HG03135 (cell line): ENCODE measurements around the gene SLC16A11.
"Not testable (repeated sequence)": the region's sequence is repeated elsewhere in the genome, so short reads cannot be mapped to it uniquely, and the experiment has no call there.

Source experiments
- ATAC-seq: cut with Tn5 transposase; IDR thresholded peaks from one replicate; pipeline ENCODE4 v1.9.1; 2021; ENCODE audit warnings: mild to moderate bottlenecking, moderate library complexity; ENCODE audit not compliant: unreplicated experiment

The SLC16A11 gene, protein sequence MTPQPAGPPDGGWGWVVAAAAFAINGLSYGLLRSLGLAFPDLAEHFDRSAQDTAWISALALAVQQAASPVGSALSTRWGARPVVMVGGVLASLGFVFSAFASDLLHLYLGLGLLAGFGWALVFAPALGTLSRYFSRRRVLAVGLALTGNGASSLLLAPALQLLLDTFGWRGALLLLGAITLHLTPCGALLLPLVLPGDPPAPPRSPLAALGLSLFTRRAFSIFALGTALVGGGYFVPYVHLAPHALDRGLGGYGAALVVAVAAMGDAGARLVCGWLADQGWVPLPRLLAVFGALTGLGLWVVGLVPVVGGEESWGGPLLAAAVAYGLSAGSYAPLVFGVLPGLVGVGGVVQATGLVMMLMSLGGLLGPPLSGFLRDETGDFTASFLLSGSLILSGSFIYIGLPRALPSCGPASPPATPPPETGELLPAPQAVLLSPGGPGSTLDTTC

DNA sequence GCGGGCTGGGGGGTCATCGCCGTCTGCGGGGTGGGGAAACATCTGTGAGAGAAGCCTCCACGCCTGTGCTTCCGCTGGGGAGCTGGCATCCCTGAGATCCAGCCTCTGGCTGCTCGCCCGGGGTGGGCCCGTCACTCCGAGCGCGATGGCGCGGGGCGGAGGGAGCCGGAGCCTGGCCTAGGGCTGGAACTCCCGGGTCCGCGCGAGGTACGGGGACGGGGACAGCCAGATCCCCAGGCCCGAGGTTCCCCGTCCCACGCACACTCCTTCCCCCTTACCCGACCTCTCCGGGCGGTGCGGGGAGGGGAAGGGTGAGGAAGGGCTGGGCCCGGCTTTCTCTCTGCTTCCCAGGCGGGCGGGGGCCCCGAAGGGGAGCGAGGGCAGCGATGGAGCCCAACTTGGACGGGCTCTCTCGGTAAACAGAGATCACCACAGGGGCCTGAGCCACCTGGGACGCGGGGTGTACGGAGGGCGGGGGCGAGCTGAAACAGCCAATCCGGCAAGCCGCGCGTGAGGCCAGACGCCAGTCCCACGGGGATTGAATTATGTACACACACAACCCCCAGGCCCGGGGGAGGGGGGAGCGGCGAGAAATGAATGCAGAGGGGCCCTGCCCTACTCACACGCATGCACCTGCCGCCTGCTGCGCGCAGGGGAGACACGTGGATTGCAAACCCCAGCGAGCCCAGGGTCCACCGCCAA, at the start of gene SLC16A11:
Gene SLC16A11, minus strand, starts transcription at position 596 of the 702 bp plus-strand sequence. Its CDS starts 579 bp downstream, at position 17.
- ATAC-seq, result no peak

DNA sequence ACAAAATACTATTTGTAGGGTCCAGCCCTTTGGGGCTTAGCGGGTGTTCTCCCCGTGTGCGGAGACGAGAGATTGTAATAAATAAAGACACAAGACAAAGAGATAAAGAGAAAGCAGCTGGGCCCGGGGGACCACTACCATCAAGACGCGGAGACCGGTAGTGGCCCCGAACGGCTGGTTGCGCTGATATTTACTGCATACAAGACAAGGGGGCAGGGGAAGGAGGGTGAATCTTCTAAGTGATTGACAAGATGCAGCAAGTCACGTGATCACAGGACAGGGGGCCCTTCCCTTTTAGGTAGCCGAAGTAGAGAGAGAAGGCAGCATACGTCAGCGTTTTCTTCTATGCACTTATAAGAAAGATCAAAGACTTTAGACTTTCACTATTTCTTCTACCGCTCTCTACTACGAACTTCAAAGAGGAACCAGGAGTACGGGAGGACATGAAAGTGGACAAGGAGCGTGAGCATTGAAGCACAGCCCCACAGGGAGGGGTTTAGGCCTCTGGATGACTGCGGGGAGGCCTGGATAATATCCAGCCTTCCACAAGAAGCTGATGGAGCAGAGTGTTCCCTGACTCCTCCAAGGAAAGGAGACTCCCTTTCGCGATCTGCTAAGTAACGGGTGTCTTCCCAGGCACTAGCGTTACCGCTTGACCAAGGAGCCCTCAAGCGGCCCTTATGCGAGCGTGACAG, 47.6 kb upstream of the SLC16A11 start:
- ATAC-seq, result not testable (repeated sequence)

GRCh38 chr17:7089570-7089969, 45.7 kb upstream of the SLC16A11 start:
- not testable (repeated sequence) for ATAC-seq

DNA sequence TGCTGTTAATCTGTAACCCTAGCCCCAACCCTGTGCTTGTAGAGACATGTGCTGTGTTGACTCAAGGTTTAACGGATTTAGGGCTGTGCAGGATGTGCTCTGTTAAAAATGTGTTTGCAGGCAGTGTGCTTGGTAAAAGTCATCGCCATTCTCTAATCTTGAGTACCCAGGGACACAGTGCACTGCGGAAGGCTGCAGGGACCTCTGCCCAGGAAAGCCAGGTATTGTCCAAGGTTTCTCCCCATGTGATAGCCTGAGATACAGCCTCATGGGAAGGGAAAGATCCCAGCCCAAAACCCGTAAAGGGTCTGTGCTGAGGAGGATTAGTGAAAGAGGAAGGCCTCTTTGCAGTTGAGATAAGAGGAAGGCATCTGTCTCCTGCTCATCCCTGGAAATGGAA, 44.5 kb upstream of the SLC16A11 start:
- not testable (repeated sequence) for ATAC-seq

DNA sequence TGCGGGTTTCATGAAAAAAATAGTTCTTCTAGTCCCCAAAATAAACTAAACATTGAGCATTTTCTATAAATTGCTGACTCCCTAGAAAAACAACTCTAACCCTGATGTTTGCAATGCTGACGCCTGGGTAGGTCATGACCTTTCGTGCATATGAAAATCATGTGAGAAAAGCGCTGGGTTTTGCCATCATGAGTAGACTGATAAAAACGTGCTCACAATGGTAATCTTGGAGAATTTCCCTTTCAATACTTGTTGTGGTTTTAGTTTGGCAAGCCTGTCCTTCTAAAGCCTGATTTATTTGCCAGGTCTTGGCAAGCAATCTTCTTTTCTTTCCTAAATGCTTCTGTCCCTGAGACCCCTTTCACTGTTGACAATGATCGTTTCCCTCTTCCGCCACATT, 40.2 kb upstream of the SLC16A11 start:
- ATAC-seq, result no peak

- no peak for ATAC-seq
Observed at GRCh38 chr17:7083592-7083991, 39.7 kb upstream of the SLC16A11 start.

DNA sequence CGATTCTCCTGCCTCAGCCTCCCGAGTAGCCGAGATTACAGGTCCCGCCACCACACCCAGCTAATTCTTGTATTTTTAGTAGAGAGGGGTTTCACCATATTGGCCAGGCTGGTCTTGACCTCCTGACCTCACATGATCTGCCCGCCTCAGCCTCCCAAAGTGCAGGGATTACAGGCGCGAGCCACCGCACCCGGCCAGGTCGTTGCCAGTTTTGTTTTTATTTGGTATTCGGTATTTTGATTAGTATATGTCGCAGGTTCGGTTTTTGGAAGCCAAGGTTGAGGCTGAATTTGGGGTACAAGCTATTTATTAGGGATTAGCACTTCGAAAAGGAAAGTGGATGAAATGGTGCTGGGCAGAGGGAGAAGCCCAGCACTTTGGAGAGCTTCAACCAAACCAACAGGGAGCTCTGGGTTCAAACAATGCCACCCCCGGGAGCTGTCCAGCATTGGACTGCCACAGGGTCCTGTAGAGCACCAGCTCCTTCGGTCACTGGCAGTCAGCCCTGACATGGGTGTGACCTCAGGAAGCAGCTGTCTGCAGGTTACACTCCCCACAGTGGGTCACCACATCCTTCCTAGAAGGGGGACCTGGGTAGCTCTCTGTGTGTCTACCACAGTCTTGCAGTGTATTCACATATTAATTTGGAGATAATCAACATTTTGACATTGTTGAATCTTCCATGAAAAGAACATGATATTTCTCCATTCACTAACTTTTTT, 37.6 kb upstream of the SLC16A11 start:
- no peak for ATAC-seq

- no peak for ATAC-seq
Observed at GRCh38 chr17:7080456-7081041, 36.7 kb upstream of the SLC16A11 start.

GRCh38 chr17:7079581-7080455, 35.9 kb upstream of the SLC16A11 start, which contains the start of gene CLEC10A:
CLEC10A (minus strand) TSS chr17:7080251; CDS start chr17:7078812, 1,439 bp downstream.
- no peak for ATAC-seq

DNA sequence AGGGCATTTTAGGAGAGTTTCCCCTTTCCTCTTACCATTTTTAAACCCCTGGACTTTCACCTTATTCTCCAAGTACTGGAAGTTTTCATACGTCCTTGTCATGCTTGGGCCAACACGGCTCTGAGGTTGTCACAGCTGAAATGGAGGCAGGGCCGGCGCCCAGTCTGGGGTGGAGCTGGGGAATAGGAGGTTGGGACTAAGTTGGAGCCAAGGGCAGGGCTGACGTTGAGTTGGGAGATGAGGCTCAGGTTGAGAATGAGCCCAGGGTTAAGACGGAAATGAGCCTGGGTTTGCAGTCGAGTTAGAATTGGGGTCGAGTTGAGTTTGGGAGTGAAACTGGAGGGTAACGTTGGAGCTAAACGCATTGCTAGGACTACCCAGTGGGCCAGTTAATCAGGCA, 34.8 kb upstream of the SLC16A11 start:
- ATAC-seq, result no peak

DNA sequence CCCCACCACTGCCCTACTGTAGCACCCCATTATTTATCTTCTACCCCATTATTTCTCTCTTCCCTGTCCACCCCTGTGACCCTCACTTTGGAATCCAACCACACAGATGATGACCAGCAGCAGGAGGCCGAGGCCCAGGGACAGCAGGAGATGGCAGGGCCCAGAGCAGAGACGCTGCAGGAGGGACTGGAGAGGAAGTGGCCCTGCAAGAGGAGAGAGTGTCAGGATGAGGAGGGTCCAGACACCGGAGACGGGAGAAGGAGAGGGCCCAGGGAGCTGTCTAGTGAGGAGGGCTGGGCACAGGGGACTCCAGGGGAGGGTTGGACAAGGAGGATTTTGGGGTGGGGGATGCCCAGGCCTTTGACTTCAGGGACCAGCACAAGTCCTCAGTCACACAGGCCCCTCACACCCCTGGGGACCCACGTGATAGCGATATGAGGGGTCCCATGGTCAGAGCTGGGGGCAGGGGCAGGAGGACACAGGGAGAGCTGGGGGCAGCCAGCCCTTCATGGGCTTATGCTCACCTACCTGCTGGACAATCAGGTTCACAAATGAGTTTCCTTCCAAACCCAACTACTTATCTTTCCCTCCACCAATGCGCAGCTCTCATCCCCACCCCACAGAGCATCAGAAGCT, 34.1 kb upstream of the SLC16A11 start:
- ATAC-seq, result no peak

- no peak for ATAC-seq
Observed at GRCh38 chr17:7074931-7075330, 31.0 kb upstream of the SLC16A11 start.

DNA sequence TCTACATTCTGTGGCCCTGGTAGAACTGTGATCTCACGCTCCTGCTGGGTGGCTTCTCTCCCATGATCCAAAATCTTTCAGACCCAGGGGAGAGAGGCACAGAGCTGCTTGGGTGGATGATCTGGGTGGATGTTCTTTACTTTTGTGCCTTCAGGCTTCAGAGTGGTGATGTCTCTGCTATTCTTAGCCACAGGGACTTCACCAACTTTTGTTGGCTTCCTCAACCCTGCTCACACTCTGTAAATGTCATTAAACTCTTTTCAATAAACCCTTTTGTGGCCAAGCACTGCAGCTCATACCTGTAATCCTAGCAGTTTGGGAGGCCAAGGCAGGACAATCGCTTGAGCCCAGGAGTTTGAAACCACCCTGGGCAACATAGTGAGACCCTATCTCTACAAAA, 28.5 kb upstream of the SLC16A11 start:
- no peak for ATAC-seq

DNA sequence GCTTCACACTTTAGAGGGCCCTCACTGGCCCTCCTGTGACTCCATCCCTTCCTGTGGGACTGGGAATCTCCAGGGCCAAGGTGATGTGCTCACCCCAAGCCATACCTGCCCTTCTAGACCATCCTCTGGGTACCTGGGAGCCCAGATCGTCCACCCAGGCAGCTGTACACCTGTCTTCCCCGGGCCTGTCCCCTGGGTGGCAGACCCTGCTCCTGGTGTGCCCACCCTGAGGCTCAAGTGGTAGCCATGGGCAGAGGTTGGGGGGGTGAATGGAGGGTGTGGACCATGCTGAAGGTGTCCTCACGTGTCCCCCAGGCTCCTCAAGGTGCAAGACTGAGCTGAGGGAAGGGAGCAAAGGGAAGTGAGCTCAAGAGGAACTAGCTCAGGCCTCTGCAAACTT, 26.8 kb upstream of the SLC16A11 start:
- no peak for ATAC-seq

- ATAC-seq, result no peak
Observed at GRCh38 chr17:7068268-7068667, 24.4 kb upstream of the SLC16A11 start.

GRCh38 chr17:7067198-7067597, 23.3 kb upstream of the SLC16A11 start:
- ATAC-seq, result no peak

- ATAC-seq, result no peak
Observed at GRCh38 chr17:7064261-7064660, 20.4 kb upstream of the SLC16A11 start.

DNA sequence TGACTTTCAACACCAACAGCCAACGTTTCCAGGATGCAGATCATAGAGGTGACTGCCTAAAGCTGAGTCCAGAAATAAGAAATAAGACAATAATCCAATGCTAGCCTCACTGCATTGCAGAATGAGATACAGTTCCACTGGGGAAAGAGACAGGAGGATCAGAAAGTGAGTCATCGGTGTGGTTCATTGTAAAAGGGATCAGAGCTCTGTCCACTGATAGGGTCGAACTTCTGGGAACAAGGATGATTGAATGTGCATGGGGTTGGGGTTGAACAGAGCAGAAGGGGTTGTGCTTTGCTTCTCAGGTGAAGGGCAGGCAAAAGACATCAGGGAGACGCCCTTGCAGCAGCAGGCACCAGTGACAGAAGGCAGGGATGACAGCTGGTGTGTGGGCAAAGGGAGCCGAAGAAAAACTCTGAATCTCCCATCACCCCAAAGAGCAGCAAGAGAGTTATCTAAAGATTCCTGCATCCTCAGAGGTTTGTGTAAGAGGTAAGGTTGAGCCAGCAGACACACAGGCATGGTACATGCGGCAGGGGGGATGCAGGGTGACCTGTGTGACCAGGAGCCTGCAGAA, 19.7 kb upstream of the SLC16A11 start:
- no peak for ATAC-seq
